GM21360 (cell line): ENCODE results near the gene MAD1L1.

Source experiments
- ATAC-seq: cut with Tn5 transposase; IDR thresholded peaks from one replicate; pipeline ENCODE4 v1.9.1; 2021; ENCODE audit warnings: mild to moderate bottlenecking, moderate library complexity; ENCODE audit not compliant: unreplicated experiment

MAD1L1 gene

DNA sequence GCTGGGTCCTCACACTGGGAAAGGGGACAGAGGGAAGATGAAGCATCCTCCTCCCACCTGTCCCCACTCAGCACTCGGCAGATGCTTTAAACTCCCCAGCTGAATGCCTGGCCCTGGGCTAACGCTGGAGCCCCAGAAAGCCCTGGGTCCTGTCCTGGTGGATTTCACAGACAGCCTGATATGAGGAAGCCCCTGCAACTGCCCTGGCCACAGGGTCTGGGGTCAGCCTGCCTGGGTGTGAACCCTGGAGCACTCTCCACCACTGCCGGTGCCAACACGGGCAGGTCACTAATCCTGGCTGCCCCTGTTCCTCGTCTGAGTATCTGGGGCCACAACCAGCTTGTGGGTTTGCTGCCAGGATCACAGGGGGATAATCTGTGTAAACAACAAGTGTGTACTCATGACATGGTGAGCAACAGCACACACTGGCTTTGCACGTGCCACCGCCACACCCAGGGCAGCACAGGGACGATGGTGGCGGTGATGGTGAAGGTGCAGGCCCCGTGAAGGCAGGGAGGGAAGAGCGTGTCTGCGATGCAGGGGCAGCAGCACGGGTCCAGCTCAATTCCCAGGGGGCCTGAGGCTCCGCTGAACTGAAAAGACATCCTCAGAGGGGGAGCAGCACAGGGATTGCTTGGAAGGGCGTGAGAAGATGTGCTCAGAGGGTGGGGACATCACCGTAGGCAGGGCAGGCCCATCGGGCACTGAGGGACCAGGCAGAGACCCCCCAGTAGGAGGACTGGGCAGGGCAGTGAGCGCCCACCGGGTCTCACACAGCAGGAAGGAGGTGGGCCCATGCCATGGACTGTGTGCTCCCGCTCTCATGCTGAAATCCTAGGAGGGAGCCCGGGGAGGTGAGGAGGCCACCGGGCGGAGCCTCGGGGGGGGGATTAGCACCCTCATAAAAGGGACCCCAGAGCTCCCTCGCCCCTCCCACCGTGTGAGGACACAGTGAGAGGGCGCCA is 238.7 kb downstream of the MAD1L1 start:
- no peak for ATAC-seq

- ATAC-seq, result no peak
These were observed 239.6 kb downstream of the MAD1L1 start for GRCh38 chr7:1993031-1993695.

GRCh38 chr7:1992554-1992953 is 240.2 kb downstream of the MAD1L1 start:
- ATAC-seq, result no peak

- no peak for ATAC-seq
These were observed 242.6 kb downstream of the MAD1L1 start for GRCh38 chr7:1990001-1990670.

DNA sequence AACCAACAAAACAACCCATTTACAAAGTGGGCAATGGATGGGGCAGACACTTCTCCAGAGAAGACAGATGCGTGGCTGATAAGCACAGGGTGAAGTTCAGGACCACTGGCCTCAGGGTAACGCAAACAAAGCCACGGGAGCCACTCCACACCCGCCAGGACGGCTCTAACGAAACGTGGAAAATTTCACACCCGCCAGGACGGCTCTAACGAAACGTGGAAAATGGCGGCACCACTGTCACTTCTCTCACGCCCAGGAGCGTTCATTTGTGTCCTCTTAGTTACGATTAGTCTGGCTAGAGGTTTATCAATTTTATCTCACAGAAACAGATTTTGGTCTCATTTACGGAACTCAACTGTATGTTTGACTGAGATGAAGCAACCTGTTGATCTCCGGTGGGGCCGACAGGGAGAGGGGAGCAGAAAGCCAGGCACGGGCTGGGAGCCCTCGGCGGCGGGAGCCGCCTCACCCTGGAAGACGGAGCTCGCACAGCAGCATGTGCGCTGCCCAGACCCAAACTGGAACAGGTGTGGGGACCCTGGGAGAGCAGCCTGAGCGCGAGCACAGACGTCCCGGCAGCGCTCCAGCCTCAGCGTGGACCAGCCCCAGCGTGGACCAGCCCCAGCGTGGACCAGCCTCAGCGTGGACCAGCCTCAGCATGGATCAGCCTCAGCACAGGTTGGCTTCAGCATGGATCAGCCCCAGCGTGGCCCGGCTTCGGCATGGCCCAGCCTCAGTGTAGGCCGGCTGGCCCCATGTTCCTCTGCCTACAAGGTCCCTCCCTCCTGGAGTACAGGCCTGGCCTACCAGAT is 243.5 kb downstream of the MAD1L1 start:
- no peak for ATAC-seq

- ATAC-seq, result no peak
These were observed 244.2 kb downstream of the MAD1L1 start for GRCh38 chr7:1988533-1988930.

- no peak for ATAC-seq
These were observed 244.9 kb downstream of the MAD1L1 start for GRCh38 chr7:1987591-1988532.

DNA sequence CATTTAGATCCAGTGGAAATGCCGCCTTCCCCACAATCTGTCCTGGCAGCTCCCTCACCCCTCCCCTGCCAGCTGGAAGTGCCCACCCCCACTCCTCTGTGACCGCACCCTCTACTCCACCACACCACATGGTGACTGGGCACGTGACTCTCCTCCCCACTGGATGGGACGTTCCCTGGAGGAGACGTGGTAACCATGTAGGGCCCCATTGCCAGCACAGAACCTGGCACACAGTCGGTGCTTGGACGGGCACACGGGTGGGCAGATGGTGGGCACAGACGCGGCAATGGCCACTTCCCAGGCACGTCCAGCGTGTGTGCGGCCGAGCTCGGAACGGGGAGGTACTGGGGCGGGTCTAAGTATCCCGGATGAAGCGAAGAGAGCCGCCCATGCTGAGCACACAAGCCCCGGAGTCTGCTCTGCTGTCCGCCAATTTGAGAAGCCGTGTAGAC is 245.6 kb downstream of the MAD1L1 start:
- no peak for ATAC-seq

GRCh38 chr7:1986366-1987083 is 246.2 kb downstream of the MAD1L1 start:
- ATAC-seq, result no peak

DNA sequence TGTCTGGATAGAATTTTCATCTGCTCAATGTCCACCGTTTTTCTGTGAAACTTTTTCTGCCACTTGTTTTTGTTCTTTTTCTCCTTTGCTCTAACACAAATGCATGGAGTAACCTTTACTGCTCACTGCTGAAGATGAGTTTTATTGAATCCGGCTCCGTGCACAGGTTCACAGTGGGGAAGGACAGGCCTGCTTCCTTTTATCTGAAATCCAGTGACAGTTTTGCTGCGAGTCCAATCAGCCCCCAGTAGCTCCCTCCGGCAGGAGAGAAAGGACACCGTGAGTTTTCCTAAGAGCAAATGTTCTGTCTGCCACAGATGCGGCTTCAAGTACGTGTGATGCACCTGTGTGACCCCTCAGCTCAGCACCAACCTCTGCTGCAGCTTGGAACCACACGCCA is 246.8 kb downstream of the MAD1L1 start:
- ATAC-seq, result no peak

- ATAC-seq, result no peak
These were observed 247.7 kb downstream of the MAD1L1 start for GRCh38 chr7:1985042-1985441.

- no peak for ATAC-seq
These were observed 250.9 kb downstream of the MAD1L1 start for GRCh38 chr7:1981878-1982230.

DNA sequence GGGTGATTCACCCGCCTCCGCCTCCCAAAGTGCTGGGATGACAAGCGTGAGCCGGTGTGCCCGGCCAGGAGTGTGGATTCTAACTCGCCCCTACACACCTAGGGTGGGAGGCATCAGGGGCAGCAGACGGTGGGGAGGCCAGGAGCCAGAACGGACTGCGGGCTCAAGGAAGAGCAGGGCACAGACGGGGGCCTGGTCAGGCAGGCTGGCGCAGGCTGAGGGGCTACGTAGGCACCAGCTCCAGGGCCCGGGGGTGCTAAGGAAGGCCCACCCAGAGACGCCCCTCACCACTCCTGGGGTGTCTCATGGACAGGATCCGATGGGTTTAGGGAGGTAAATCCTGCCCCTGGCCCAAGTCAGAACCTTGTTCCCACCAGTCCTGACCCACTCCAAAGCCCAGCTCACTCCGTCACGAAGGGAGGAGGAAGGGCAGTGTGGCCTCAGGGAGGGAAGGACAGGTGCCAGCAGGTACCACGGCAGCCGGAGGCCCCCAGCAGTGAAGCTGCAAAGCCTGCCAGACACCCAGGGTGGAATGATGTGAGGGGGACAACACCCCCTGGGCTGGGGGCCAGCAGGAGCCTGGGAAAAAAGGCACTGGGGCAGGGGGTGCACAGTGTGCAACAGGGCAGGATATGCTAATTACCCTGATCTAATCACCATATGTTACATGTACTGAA is 251.4 kb downstream of the MAD1L1 start:
- no peak for ATAC-seq

- ATAC-seq, result peak; percentile 55
These were observed 252.9 kb downstream of the MAD1L1 start for GRCh38 chr7:1979591-1980560.

GRCh38 chr7:1978656-1979590 is 253.8 kb downstream of the MAD1L1 start:
- no peak for ATAC-seq

GRCh38 chr7:1977876-1978441 is 254.8 kb downstream of the MAD1L1 start:
- ATAC-seq, result no peak
